ENCODE data around the gene GCLM. TPM values are rescaled to one million over a fixed set of nuclear protein-coding genes. Genes with fewer than 3 reads are reported as not detected.

GCLM gene
- total RNA-seq, 1 donor from 2014 or later = 8.1 TPM

MicroRNAs within 50 kb of the gene (microRNA counts, 767-probe panel; counts per million panel counts)
- microRNA hsa-miR-760 = 238 to 261 counts per million in 2 donors

Small RNA genes within 50 kb of the gene (microRNA-seq; reads per million reads assigned to microRNA genes)
- 8.1 reads per million, percentile 18 among the genes with 10 or more reads in this experiment for gene MIR760 (ENCODE audit: borderline number of aligned reads, borderline replicate concordance)

Small RNA genes within 50 kb of the gene (small RNA-seq; reads per million reads assigned to genes)
- gene AL117351.2 (not detected), gene MIR760 (not detected)

Other genes starting within 250 kb of the GCLM start
- gene BCAR3, start 227.6 kb downstream of the GCLM start, total RNA-seq = 22.8 TPM
- gene DNTTIP2, start 30.2 kb downstream of the GCLM start, total RNA-seq = 23.6 TPM
- gene ABCA4, start 211.7 kb upstream of the GCLM start, total RNA-seq = 0.49 TPM

All from vagina (tissue), 2 donors.